Tibial nerve (tissue), 4 donors: ENCODE data around the gene PGC. TPM values are rescaled to one million over a fixed set of nuclear protein-coding genes. Genes with fewer than 3 reads are reported as not detected.

Source experiments
- DNase-seq, 2 donors: peaks; one replicate each; pipeline ENCODE4 v3.0.0-alpha.2; 2019; ENCODE audit warnings: low spot score in 2 of 2
- H3K27ac ChIP-seq, 4 donors: fragments of 200-600 bp; sonication (generic) in 3 of 4; one replicate each; pipeline ENCODE4 v1.5.1; 2017 to 2019; ENCODE audit warnings: mild to moderate bottlenecking in 1 of 4
- H3K27me3 ChIP-seq, 2 donors: fragments of 200-600 bp; sonication (generic) in 1 of 2; one replicate each; pipeline versions ENCODE4 v1.5.1 to v1.6.0; 2017 to 2019
- H3K36me3 ChIP-seq, 3 donors: fragments of 200-600 bp; sonication (generic); one replicate each; pipeline ENCODE4 v1.5.1; 2018 to 2019
- H3K4me1 ChIP-seq, 4 donors: fragments of 200-600 bp; sonication (generic) in 3 of 4; one replicate each; pipeline ENCODE4 v1.5.1; 2017 to 2019
- H3K4me3 ChIP-seq, 4 donors: fragments of 200-600 bp; sonication (generic) in 3 of 4; one replicate each; pipeline ENCODE4 v1.5.1; 2017 to 2019; ENCODE audit warnings: mild to moderate bottlenecking in 1 of 4, moderate library complexity in 1 of 4
- H3K9me3 ChIP-seq, 4 donors: fragments of 200-600 bp; sonication (generic) in 3 of 4; one replicate each; pipeline ENCODE4 v1.5.1; 2017 to 2019
- EP300 ChIP-seq, 2 donors: sonication (generic); formaldehyde crosslinking; IDR thresholded peaks; one replicate each; pipeline ENCODE4 v1.6.1; 2017; ENCODE audit warnings: antibody characterized with exemption in 2 of 2, mild to moderate bottlenecking in 1 of 2
- POLR2A ChIP-seq, 2 donors: fragments of 450-650 bp; IDR thresholded peaks; one replicate each; pipeline ENCODE4 v1.6.1; 2017; ENCODE audit warnings: antibody characterized with exemption in 2 of 2, mild to moderate bottlenecking in 2 of 2, moderate library complexity in 2 of 2
- WGBS, 2 donors: methylation state at CpG; one replicate each; pipeline ENCODE4 v1.1.5; 2018; 5-methylcytosine and 5-hydroxymethylcytosine counted together
- total RNA-seq, 4 donors: library from RNA; depleted of rRNA; stranded (reverse); fragments of >200 nt; gene quantifications; one replicate each; pipeline ENCODE4 v1.1.0, GENCODE V29; 2016
- TF ChIP-seq, protein P1 (sequence below), 5 experiments: fragments of 200-600 bp in 3 of 5; fragments of 450-650 bp in 2 of 5; sonication (generic) in 3 of 5; IDR thresholded peaks; one replicate each; pipeline ENCODE4 v1.5.1; 2016 to 2019; ENCODE audit warnings: antibody characterized with exemption in 5 of 5, mild to moderate bottlenecking in 3 of 5, moderate library complexity in 2 of 5

The PGC gene
- total RNA-seq, 4 donors from 2014 or later, result not detected

DNA sequence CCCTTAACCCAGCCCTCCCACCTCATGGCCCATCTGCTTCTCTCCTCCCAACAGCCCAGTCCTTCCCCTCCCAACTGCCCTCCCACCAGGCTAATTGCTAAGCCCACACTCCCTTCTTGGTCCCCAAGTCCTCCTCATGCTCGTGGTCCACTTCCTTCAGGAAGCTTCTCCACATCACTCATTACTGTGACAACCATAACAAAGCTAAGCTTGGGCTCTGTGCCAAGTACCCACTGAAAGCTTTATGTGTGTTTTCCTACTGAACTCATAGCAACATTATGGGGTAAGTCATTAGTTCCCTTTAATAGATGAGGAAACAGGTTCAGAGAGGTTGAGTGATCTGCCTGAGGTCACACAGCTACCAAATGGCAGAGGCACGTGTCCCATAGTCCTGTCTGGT, 16.3 kb upstream of the PGC start:
- TF ChIP-seq, protein P1, sequence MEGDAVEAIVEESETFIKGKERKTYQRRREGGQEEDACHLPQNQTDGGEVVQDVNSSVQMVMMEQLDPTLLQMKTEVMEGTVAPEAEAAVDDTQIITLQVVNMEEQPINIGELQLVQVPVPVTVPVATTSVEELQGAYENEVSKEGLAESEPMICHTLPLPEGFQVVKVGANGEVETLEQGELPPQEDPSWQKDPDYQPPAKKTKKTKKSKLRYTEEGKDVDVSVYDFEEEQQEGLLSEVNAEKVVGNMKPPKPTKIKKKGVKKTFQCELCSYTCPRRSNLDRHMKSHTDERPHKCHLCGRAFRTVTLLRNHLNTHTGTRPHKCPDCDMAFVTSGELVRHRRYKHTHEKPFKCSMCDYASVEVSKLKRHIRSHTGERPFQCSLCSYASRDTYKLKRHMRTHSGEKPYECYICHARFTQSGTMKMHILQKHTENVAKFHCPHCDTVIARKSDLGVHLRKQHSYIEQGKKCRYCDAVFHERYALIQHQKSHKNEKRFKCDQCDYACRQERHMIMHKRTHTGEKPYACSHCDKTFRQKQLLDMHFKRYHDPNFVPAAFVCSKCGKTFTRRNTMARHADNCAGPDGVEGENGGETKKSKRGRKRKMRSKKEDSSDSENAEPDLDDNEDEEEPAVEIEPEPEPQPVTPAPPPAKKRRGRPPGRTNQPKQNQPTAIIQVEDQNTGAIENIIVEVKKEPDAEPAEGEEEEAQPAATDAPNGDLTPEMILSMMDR (IDR thresholded peaks at IDR 0.05), result no peak
- TF ChIP-seq POLR2A (IDR thresholded peaks at IDR 0.05) (no peak), EP300 (IDR thresholded peaks at IDR 0.05) (no peak)
- H3K4me1 ChIP-seq, result peaks cover 0 to 9% (median 0%) of the 10 kb centered on the region in 4 donors
- no peak overlapping the region for H3K4me3 ChIP-seq
- no peak overlapping the region for H3K27ac ChIP-seq
- H3K36me3 ChIP-seq, result peaks cover 0 to 3% (median 0%) of the 10 kb centered on the region in 3 donors
- H3K9me3 ChIP-seq, result no peaks in the 10 kb centered on the region
- 8 to 18% methylated on average over 2 of the region's 2 CpGs for WGBS, 2 donors
- H3K27me3 ChIP-seq, result no peaks in the 10 kb centered on the region
- no peak for DNase-seq

DNA sequence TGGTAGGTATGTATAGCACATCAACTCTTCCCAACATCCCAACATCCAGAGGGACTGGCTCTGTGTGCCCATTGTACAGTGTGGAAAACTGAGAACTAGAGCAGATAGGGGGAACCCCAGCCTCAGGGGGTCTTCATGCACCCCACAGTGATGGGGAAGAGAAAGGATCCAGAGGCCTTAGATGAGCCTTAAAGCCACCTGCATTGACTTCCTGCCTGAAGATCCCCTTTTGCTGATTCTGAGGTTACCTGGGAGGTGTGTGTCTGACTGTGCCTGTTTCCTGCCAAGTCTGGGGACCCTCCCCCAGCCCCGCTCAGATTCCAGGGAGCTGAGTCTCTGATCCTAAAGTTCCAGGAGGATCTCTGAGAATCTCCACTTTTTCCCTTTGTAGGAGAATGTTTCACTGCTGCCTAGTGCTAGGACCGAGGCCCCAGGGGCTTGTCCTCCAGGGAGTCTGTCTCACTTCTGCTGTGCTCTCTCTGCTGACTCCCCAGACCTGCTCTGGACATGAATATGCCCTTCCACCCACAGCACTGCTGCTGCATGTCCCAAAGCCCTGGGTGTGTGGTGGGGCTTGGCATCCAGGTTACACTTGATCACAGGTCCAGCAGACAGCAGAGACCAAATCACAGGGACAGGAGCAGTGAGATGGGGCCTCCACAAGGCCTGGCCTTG, 12.8 kb upstream of the PGC start:
- H3K27ac ChIP-seq, result no peak overlapping the region
- 74 to 88% methylated on average over 2 of the region's 2 CpGs for WGBS, 2 donors
- no peaks in the 10 kb centered on the region for H3K27me3 ChIP-seq
- TF ChIP-seq, protein P1 (IDR thresholded peaks at IDR 0.05), result no peak
- no peak for TF ChIP-seq EP300 (IDR thresholded peaks at IDR 0.05)
- no peak for TF ChIP-seq POLR2A (IDR thresholded peaks at IDR 0.05)
- no peaks in the 10 kb centered on the region for H3K36me3 ChIP-seq
- no peaks in the 10 kb centered on the region for H3K9me3 ChIP-seq
- no peak overlapping the region for H3K4me3 ChIP-seq
- DNase-seq, result no peak
- no peaks in the 10 kb centered on the region for H3K4me1 ChIP-seq

DNA sequence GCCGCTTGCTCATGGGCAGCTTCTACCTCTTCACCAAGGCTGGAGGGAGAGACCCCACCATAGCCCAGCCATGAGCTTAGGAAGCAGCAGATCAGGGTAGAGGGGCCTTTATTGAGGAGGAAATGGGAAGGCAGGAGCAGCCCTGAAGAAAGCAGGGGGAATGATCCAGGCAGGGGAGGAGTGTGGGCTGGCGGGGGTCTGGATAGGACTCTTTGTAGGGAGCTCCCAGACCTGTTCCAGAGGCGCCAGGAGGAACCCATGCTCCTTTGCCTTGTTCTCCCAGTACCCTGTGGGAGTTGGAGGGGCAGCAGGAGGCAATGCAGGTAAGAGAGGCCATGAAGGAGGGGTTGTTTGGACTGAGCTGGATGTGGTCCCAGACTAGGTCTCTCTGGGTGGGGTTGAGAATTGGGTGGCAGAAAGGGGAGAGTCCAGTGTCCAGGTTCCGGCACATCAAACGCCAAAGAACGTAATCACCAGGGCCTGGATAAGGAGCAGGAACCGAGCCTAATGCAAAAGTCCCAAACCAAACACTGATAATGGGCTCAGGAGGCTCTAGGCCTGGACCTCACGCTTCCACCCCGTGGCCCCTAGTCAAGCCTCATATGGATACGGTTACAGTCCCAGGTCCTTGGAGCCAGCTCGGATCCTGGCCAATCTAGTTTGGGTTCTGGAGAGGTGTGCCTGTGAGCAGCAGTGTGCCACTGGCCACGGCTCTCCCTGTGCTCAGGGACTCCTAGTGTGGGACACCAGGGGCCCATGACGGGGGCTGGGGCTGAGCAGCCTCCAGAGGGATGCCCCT, 12.1 kb upstream of the PGC start:
- H3K36me3 ChIP-seq, result no peaks in the 10 kb centered on the region
- 86 to 89% methylated on average over 10 to 12 of the region's 13 CpGs for WGBS, 2 donors
- no peak overlapping the region for H3K27ac ChIP-seq
- H3K4me3 ChIP-seq, result no peak overlapping the region
- TF ChIP-seq, protein P1 (IDR thresholded peaks at IDR 0.05), result no peak
- TF ChIP-seq EP300 (IDR thresholded peaks at IDR 0.05) (no peak), POLR2A (IDR thresholded peaks at IDR 0.05) (no peak)
- no peaks in the 10 kb centered on the region for H3K27me3 ChIP-seq
- no peaks in the 10 kb centered on the region for H3K4me1 ChIP-seq
- DNase-seq, result no peak
- H3K9me3 ChIP-seq, result no peaks in the 10 kb centered on the region

GRCh38 chr6:41758641-41759035, 11.4 kb upstream of the PGC start:
- Histone ChIP-seq H3K27ac (no peak overlapping the region), H3K27me3 (no peaks in the 10 kb centered on the region), H3K36me3 (no peaks in the 10 kb centered on the region), H3K9me3 (no peaks in the 10 kb centered on the region), H3K4me1 (no peaks in the 10 kb centered on the region), H3K4me3 (no peak overlapping the region)
- 83 to 94% methylated on average over 6 of the region's 6 CpGs for WGBS, 2 donors
- DNase-seq, result no peak
- TF ChIP-seq EP300 (IDR thresholded peaks at IDR 0.05), result no peak
- TF ChIP-seq, protein P1 (IDR thresholded peaks at IDR 0.05), result no peak
- TF ChIP-seq POLR2A (IDR thresholded peaks at IDR 0.05), result no peak
